Coronary artery (tissue), 2 donors: ENCODE measurements around the gene CDK6.

ENCODE experiments used
- DNase-seq: peaks from one replicate; pipeline ENCODE4 v3.0.0-alpha.2; 2017; ENCODE audit warnings: low spot score
- H3K27ac ChIP-seq, 2 donors: fragments of 200-600 bp; sonication (generic); one replicate each; pipeline ENCODE4 v1.5.1; 2016 to 2019
- H3K4me3 ChIP-seq: fragments of 200-600 bp; sonication (generic); 2 replicates; pipeline ENCODE4 v1.5.1; 2016; ENCODE audit warnings: mild to moderate bottlenecking, moderate library complexity
- TF ChIP-seq, protein P1 (sequence below): fragments of 200-600 bp; sonication (generic); IDR thresholded peaks from one replicate; pipeline ENCODE4 v1.5.1; 2019; ENCODE audit warnings: antibody characterized with exemption

The CDK6 gene

DNA sequence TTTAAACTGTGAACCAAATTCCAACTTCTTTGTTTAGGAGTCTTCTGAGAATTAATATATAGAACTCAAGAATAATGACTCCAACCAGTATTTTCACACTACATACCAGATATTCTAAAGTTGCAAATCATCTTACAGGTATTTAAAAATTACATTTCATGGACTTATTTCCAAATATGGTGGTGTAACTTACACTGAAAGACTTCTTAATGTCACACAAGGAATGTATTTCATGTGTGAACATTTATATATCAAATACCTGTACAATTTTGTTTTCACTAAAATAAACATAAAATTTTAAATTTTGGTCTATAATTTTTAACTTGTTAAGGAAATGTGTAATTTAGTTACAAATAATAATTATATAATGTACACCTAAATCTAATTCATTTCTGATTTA, 2.6 kb upstream of the CDK6 start:
- no peak overlapping the region for H3K27ac ChIP-seq
- TF ChIP-seq, protein P1, sequence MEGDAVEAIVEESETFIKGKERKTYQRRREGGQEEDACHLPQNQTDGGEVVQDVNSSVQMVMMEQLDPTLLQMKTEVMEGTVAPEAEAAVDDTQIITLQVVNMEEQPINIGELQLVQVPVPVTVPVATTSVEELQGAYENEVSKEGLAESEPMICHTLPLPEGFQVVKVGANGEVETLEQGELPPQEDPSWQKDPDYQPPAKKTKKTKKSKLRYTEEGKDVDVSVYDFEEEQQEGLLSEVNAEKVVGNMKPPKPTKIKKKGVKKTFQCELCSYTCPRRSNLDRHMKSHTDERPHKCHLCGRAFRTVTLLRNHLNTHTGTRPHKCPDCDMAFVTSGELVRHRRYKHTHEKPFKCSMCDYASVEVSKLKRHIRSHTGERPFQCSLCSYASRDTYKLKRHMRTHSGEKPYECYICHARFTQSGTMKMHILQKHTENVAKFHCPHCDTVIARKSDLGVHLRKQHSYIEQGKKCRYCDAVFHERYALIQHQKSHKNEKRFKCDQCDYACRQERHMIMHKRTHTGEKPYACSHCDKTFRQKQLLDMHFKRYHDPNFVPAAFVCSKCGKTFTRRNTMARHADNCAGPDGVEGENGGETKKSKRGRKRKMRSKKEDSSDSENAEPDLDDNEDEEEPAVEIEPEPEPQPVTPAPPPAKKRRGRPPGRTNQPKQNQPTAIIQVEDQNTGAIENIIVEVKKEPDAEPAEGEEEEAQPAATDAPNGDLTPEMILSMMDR, result no peak
- no peak for DNase-seq
- no peak overlapping the region for H3K4me3 ChIP-seq

DNA sequence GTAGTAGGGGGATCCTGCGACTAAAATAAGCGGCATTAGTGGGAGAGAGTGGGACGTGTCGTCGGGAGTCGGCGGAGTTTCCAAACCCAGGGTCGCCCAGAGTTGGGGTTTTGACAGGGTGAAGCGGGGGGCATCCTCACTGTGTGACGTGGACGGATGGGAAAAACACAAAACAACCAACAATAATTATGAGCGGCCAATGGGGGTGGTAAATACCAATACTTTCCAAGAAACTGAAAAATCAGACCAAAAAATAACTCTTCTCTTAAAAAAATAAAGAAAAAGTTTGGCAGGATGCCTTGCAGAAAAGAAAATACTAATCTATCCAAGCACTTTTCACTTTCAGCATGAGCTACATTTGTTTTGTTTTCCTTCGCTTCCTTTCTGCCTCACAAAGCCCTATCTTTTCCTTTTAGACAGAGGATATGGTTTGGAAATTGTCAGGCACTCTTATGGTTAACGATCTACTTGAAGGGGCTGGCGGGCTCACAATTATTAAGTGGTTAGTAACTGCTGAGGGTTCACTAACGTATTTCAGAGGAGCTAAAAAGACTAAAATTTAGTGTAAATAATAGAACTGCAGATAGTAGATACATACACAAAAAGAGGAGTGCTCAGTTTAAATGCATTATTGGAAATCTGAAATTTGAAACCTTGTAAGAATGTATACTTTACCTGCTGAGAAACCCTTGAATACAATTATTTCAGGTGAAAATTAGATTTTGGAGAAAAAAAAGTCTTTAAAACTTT, 802 bp upstream of the CDK6 start:
- Histone ChIP-seq H3K4me3 (peak overlapping the region; percentile 94), H3K27ac (peak overlapping the region; percentile 59 to 95)
- DNase-seq, result no peak
- TF ChIP-seq, protein P1, result no peak

DNA sequence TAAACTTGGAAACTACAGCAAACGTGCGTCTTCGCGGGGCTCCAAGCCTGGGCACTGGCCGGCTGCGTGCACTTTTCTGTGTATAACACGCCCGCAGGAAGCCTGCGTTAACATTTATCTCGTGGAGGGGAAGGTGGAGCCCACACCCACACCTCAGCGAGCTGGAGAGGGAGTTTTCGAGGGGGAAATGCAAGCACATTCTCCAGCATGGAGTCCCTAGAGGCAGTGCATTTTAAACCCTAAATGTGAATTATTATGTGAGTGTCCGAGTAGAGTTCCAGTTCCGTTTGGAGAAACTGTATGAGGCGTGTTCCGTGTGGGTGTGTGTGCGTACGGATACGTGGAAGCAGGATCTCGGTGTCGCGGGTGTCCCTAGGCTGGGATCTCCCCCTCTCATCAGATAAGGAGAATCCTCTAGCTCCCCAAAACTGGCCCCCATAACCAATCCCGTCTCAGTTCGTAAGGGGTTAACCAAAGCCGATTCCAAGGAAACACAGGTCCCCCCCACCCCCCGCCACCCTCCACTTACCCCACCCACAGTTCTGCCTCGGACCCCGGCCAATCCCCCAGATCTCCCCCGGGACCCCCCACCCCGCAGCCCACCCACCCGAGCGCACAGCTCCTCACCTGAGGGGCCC, 403 bp downstream of the CDK6 start:
- H3K27ac ChIP-seq, result peak overlapping the region; percentile 75 to 95
- DNase-seq, result no peak
- peak overlapping the region; percentile 94 for H3K4me3 ChIP-seq
- TF ChIP-seq, protein P1, result no peak

DNA sequence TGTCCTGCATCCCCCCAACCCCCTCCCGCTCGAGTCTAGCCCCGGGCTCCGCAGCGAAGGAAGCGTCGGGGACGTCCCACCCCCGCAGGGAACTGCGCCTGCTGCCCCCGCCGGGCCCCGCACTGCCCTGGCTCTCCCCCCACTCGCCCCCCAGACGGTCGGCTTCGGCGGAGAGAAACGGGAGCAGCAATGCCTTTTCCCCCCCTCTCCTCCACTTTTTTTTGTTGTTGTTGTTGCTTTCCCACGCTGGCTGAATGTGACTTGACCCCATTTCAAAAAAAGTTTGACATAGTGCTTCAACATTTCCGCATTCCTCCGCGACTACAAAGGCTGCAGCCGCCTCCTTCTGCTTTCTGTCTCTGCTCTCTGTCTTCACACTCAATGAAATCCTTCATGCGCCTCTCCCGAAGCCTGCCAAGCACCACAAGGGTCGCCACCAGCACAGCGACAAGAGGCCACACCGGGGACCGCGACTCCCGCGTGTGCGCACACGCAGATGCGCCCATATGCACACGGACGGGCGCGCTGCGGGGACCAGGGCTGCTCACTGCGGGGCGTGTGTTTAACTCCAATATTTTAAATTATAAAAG, 1.0 kb downstream of the CDK6 start:
- peak overlapping the region; percentile 94 for H3K4me3 ChIP-seq
- peak overlapping the region; percentile 75 to 95 for H3K27ac ChIP-seq
- TF ChIP-seq, protein P1, result no peak
- DNase-seq, result peak; percentile 75

DNA sequence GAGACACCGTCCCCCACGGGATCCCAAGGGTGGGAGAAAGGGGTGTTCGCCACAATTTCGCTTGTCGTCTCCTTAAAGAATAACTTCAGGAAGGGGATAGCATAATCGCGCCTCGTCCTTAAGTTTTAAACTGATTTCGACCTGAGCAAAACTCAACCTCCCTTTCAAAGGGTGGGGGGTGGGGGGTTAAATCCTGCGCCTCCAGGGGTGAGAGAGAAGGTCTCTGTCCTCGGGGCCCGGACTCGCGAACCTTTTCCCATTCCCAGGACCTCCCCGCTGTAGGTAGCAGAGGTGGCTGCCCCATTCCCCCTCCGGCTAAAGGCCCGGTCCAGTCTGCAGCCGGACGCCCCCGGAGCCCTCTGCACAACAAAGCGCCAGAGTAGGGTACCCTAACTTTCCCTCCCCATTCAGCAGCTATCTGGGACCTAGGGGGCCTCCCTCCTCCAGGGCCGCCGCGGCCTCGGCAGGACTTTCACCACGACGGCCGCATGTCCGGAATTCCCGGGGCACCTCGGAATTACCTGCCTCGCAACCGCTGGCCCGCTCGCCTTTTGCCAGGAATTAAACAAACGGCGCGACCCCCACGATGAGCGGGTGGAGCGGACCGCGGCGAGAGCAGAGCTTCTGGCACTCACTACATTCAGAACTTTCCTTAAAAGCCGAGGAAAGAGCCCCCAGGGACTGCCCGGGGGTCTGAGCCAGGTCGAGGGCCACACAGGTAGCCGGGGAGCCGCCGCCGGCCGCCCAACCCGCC, 1.7 kb downstream of the CDK6 start:
- Histone ChIP-seq H3K27ac (peak overlapping the region; percentile 75 to 95), H3K4me3 (peak overlapping the region; percentile 94)
- TF ChIP-seq, protein P1, result no peak
- DNase-seq, result peak; percentile 74

DNA sequence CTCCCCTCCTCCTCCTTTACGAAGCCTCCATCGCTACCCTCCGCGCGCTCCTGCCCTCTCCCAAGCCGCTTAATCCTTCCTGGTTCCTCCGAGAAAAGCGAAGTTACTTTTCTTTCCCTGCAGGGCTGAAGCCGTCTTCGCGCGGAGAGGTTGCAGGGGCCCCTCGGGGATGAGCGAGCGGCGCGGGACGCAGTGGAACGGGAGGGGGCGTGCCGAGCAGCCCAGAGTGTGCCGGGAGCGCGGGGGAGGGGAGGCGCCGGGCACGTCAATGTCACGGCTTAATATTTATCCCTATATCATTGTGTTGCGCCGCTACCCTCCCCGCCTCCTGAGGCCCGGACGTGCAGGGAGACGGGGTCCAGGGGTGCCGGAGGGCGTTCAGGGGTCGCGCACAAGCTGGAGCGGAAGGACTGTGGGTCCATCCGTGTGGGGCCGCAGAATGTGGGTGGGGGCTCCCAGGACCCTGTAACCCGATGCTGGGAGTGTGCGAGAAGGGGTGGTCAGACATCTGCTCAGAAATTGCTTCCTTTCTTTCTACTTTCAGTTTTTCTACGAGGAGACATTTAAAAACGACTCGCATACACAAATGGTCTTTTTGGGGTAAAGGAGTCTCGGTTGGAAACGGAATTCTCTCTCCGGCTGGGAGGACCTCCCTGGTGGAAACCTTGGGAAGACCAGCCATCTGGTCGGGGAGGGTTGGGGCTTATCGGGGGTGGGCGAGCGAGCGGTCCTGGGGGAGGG, 2.4 kb downstream of the CDK6 start:
- peak; percentile 80 for DNase-seq
- TF ChIP-seq, protein P1, result no peak
- Histone ChIP-seq H3K4me3 (peak overlapping the region; percentile 94), H3K27ac (peak overlapping the region; percentile 75 to 95)
